GM12878 (cell line): ENCODE data around the gene CDC5L. TPM values are rescaled to one million over a fixed set of nuclear protein-coding genes. Genes with fewer than 3 reads are reported as not detected.

Source experiments
- ATAC-seq: fragments of 200-7000 bp; cut with Tn5 transposase; 3 replicates; pipeline ENCODE4 v1.9.1; 2020; ENCODE audit warnings: mild to moderate bottlenecking, moderate library complexity
- BruUV-seq: library from RNA; stranded (reverse); fragments of 400-500 nt; replicated peaks from 2 replicates; lab custom pipeline; 2021; lab: Mats Ljungman, UMichigan
- CTCF ChIA-PET: fragments of 300-600 bp; sonication (Branson Sonifier 250); formaldehyde crosslinking; extraction: SDS; loops from one replicate; lab custom pipeline; 2021; ENCODE audit warnings: inconsistent platforms; lab: Yijun Ruan, JAX
- POLR2A ChIA-PET: fragments of 350-600 bp; formaldehyde crosslinking; extraction: SDS; loops from one replicate; lab custom pipeline; 2021; ENCODE audit warnings: inconsistent platforms; lab: Charles Lee
- RAD21 ChIA-PET: fragments of 300-600 bp; sonication (Branson Sonifier 250); formaldehyde crosslinking; loops from one replicate; lab custom pipeline; 2023; ENCODE audit warnings: antibody characterized with exemption; ENCODE audit not compliant: unreplicated experiment; lab: Charles Lee
- SMC1A ChIA-PET: fragments of 300-600 bp; sonication (Branson Sonifier 250); formaldehyde crosslinking; loops from one replicate; lab custom pipeline; 2023; ENCODE audit not compliant: unreplicated experiment, uncharacterized antibody; lab: Charles Lee
- DNase-seq: peaks from one replicate; pipeline ENCODE4 v3.0.0-alpha.2; 2011; ENCODE audit warnings: low read depth, low spot score
- FAIRE-seq: peaks from 3 replicates; lab custom pipeline; 2011; peaks lifted over from hg19 to GRCh38; lab: Jason Lieb, UNC
- H2AFZ ChIP-seq: 2 replicates; pipeline ENCODE4 v1.6.0; 2011; ENCODE audit warnings: low read depth, low read length, control low read depth; ENCODE audit not compliant: control insufficient read depth
- H3K27ac ChIP-seq: 2 replicates; pipeline ENCODE4 v1.5.1; 2011; ENCODE audit warnings: control low read depth; ENCODE audit not compliant: control insufficient read depth, insufficient read depth
- H3K27me3 ChIP-seq, 2 experiments: replicated peaks in 1 of 2; 2 replicates each; pipeline versions ENCODE4 v1.6.0 to v1.6.1; 2011; ENCODE audit warnings: low read length in 1 of 2; ENCODE audit not compliant: control insufficient read depth in 2 of 2, insufficient read depth in 2 of 2
- H3K36me3 ChIP-seq, 2 experiments: 2 replicates each; pipeline ENCODE4 v1.5.1; 2011; ENCODE audit warnings: low read length in 1 of 2; ENCODE audit not compliant: control insufficient read depth in 2 of 2, insufficient read depth in 2 of 2
- H3K4me1 ChIP-seq: 2 replicates; pipeline ENCODE4 v1.6.1; 2011; ENCODE audit warnings: mild to moderate bottlenecking, low read length, moderate library complexity, mixed read lengths; ENCODE audit not compliant: control insufficient read depth, insufficient read depth
- H3K4me2 ChIP-seq: 2 replicates; pipeline ENCODE4 v1.6.0; 2011; ENCODE audit warnings: control low read depth; ENCODE audit not compliant: control insufficient read depth, insufficient read depth
- H3K4me3 ChIP-seq: fragments of 200-600 bp; sonication (generic); 2 replicates; pipeline ENCODE4 v1.5.1; 2016
- H3K79me2 ChIP-seq: 2 replicates; pipeline ENCODE4 v1.6.0; 2011; ENCODE audit warnings: low read length; ENCODE audit not compliant: control insufficient read depth, insufficient read depth
- H3K9ac ChIP-seq: 2 replicates; pipeline ENCODE4 v1.8.0; 2011; ENCODE audit warnings: low read length, control low read depth, mixed read lengths; ENCODE audit not compliant: control insufficient read depth, insufficient read depth
- H3K9me3 ChIP-seq: replicated peaks from 3 replicates; pipeline ENCODE4 v1.5.1; 2011; ENCODE audit warnings: mild to moderate bottlenecking, low read length; ENCODE audit not compliant: control insufficient read depth, insufficient read depth
- H4K20me1 ChIP-seq: 2 replicates; pipeline ENCODE4 v1.6.0; 2011; ENCODE audit not compliant: control insufficient read depth, insufficient read depth
- ASH2L ChIP-seq: fragments of 300-600, 200-600 bp; sonication (generic); IDR thresholded peaks from 2 replicates; pipeline ENCODE4 v1.6.1; 2017; ENCODE audit warnings: low read depth, mild to moderate bottlenecking, borderline replicate concordance
- ATF7 ChIP-seq: fragments of 450-650 bp; IDR thresholded peaks from 2 replicates; pipeline ENCODE4 v1.6.1; 2016; ENCODE audit warnings: low read depth, mild to moderate bottlenecking
- CEBPB ChIP-seq, 2 experiments: fragments of 150-350 bp in 1 of 2; IDR thresholded peaks; 2 replicates each; pipeline ENCODE4 v1.6.1; 2012 to 2014; ENCODE audit warnings: low read depth in 2 of 2, low read length in 2 of 2, borderline replicate concordance in 1 of 2, inconsistent platforms in 1 of 2
- CREM ChIP-seq: IDR thresholded peaks from 2 replicates; pipeline ENCODE4 v1.6.1; 2014; ENCODE audit warnings: antibody characterized with exemption, low read depth
- DPF2 ChIP-seq: fragments of 450-650 bp; IDR thresholded peaks from 2 replicates; pipeline ENCODE4 v1.6.1; 2017; ENCODE audit warnings: mild to moderate bottlenecking
- EGR1 ChIP-seq, 2 experiments: IDR thresholded peaks; 1 replicate in 1 of 2; 2 replicates in 1 of 2; pipeline ENCODE4 v1.6.1; 2011 to 2012; ENCODE audit warnings: low read depth in 2 of 2, low read length in 2 of 2, borderline replicate concordance in 1 of 2, mild to moderate bottlenecking in 1 of 2, moderate library complexity in 1 of 2
- JUND ChIP-seq: IDR thresholded peaks from 2 replicates; pipeline ENCODE4 v1.6.1; 2012; ENCODE audit warnings: low read depth, mild to moderate bottlenecking, low read length, improper control_type of control experiment, moderate library complexity
- NFXL1 ChIP-seq: fragments of 450-650 bp; IDR thresholded peaks from 2 replicates; pipeline ENCODE4 v1.6.1; 2017; ENCODE audit warnings: antibody characterized with exemption, mild to moderate bottlenecking, borderline replicate concordance
- NR2C1 ChIP-seq: fragments of 450-650 bp; IDR thresholded peaks from 2 replicates; pipeline ENCODE4 v1.6.1; 2017; ENCODE audit warnings: antibody characterized with exemption, mild to moderate bottlenecking, moderate library complexity
- SIN3A ChIP-seq: IDR thresholded peaks from 2 replicates; pipeline ENCODE4 v1.6.1; 2012; ENCODE audit warnings: low read depth, low read length, improper control_type of control experiment
- SPI1 ChIP-seq: IDR thresholded peaks from 2 replicates; pipeline ENCODE4 v1.6.1; 2011; ENCODE audit warnings: low read depth, mild to moderate bottlenecking, low read length, moderate library complexity, borderline replicate concordance; ENCODE audit not compliant: insufficient read depth
- SREBF1 ChIP-seq: IDR thresholded peaks from 2 replicates; pipeline ENCODE4 v1.6.1; 2012; ENCODE audit warnings: mild to moderate bottlenecking, low read length
- SUZ12 ChIP-seq: fragments of 200-600 bp; sonication (generic); IDR thresholded peaks from one replicate; pipeline ENCODE4 v1.6.1; 2018; ENCODE audit warnings: antibody characterized with exemption, mild to moderate bottlenecking; ENCODE audit not compliant: unreplicated experiment
- ZNF217 ChIP-seq: fragments of 450-650 bp; IDR thresholded peaks from 2 replicates; pipeline ENCODE4 v1.6.1; 2017; ENCODE audit warnings: antibody characterized with exemption, mild to moderate bottlenecking
- ZNF274 ChIP-seq: IDR thresholded peaks from one replicate; pipeline ENCODE4 v1.8.0; 2011; ENCODE audit not compliant: insufficient read length, insufficient read depth
- WGBS: methylation state at CpG from one replicate; pipeline ENCODE4 v1.1.6; 2016; ENCODE audit warnings: low lambda C conversion rate; ENCODE audit not compliant: insufficient replicate concordance, insufficient coverage; ENCODE audit errors: missing lambda C conversion rate; 5-methylcytosine and 5-hydroxymethylcytosine counted together
- in situ Hi-C: fragments of 300-500 bp; cut with MboI; formaldehyde crosslinking; loops from 9 replicates; pipeline ENCODE4 v1.14.3; 2018; ENCODE audit warnings: mixed read lengths
- intact Hi-C: fragments of 100-400 bp; cut with micrococcal nuclease; formaldehyde crosslinking; loops from one replicate; pipeline ENCODE4 v1.14.2; 2022; ENCODE audit not compliant: unreplicated experiment
- polyA plus RNA-seq, 11 experiments: library from polyadenylated mRNA; depleted of rRNA in 4 of 11; unstranded in 6 of 11; stranded (reverse) in 5 of 11; fragments of >200 nt; fragmentation: Nextera tagmentation in 4 of 11; fragmentation: Illumina TruSeq in 1 of 11; extraction: Ambion mirVana in 4 of 11; extraction: Trizol in 1 of 11; gene quantifications; 1 replicate in 1 of 11; 2 replicates in 10 of 11; pipeline versions ENCODE4 v1.2.1 to v1.2.3, GENCODE V29; 2011 to 2016; ENCODE audit warnings: inconsistent platforms in 2 of 11, missing spikeins in 2 of 11, low read depth in 1 of 11
- total RNA-seq, 4 experiments: library from RNA; depleted of rRNA in 3 of 4; stranded (reverse); fragments of >200 nt in 3 of 4; fragmentation: Illumina TruSeq in 1 of 4; extraction: Trizol in 1 of 4; gene quantifications; 2 replicates each; pipeline versions ENCODE4 v1.2.1 to v1.2.3, GENCODE V29; 2013 to 2021
- TF ChIP-seq, protein P1 (sequence below): fragments of 450-650 bp; IDR thresholded peaks from 2 replicates; pipeline ENCODE4 v1.6.1; 2018; ENCODE audit warnings: mild to moderate bottlenecking, low read depth, moderate library complexity; ENCODE audit not compliant: partially characterized antibody
- TF ChIP-seq, protein P2 (sequence below): fragments of 450-650 bp; IDR thresholded peaks from 2 replicates; pipeline ENCODE4 v1.6.1; 2017; ENCODE audit warnings: mild to moderate bottlenecking, moderate library complexity
- TF ChIP-seq, protein P3 (sequence below): fragments of 450-650 bp; IDR thresholded peaks from 2 replicates; pipeline ENCODE4 v1.6.1; 2016; ENCODE audit warnings: mild to moderate bottlenecking

CDC5L gene
- total and polyA plus RNA-seq, 10 of the 15 experiments (the other 5 are each of a cell fraction or from before 2014, with no cell fraction given), result 13.2 to 29.4 (median 18.8) TPM

DNA sequence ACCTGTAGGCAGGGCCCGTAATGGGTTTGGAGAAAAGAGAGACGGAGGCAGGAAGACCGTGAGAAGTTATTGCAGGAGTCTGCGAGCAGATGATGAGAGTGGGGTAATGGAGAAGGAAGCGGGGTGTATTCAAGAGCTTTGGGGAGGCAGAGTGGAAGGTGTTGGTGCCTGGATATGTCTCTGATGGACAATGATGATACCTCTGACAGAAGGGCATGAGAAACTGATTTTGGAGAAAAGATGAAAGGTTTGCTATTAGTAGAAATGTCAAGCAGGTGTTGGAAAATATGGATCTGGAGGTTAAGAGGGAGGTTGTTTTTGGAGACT, 69.4 kb downstream of the CDC5L start:
- Histone ChIP-seq H3K4me2 (no peak overlapping the region), H3K27me3 (no peaks in the 10 kb centered on the region), H3K9me3 (no peaks in the 10 kb centered on the region), H2AFZ (no peak overlapping the region), H3K9ac (no peak overlapping the region), H4K20me1 (no peaks in the 10 kb centered on the region), H3K36me3 (peaks cover 0 to 2% of the 10 kb centered on the region in 2 experiments; a peak in 2 of 4 replicates), H3K4me1 (no peaks in the 10 kb centered on the region), H3K27ac (no peak overlapping the region), H3K4me3 (no peak overlapping the region), H3K79me2 (no peaks in the 10 kb centered on the region)
- FAIRE-seq (no peak), ATAC-seq (no peak), DNase-seq (no peak)
- ChIA-PET CTCF (interaction anchor here (1.0 to 3.4 kb wide), 8 partner anchors 11 to 358 kb away, joined by 3 to 31 read pairs (median 22); no protein-coding TSS in a partner anchor), RAD21 (interaction anchor here (1.6 kb wide), 1 partner anchor 25 kb away, joined by 5 read pairs; no protein-coding TSS in a partner anchor), SMC1A (interaction anchor here (3.3 kb wide), 1 partner anchor 25 kb away, joined by 14 read pairs; no protein-coding TSS in a partner anchor), POLR2A (no interaction called here)
- in situ Hi-C loops (no loop called here), intact Hi-C loops (loop anchor here (1.0 to 2.0 kb wide), 2 partner anchors 26 to 188 kb away; no protein-coding TSS in a partner anchor)
- no TSS peak for BruUV-seq
- 58% methylated on average over 5 of the region's 5 CpGs for WGBS
- TF ChIP-seq ZNF274 (no peak), SPI1 (no peak), SIN3A (no peak), ASH2L (no peak), NFXL1 (no peak), NR2C1 (no peak), ZNF217 (no peak), CEBPB (IDR thresholded peaks at IDR 0.05; ENCODE audit: borderline replicate concordance in 1 of 2, low read depth in 2 of 2, low read length in 2 of 2) (no peak), SUZ12 (no peak), EGR1 (IDR thresholded peaks at IDR 0.05; ENCODE audit: borderline replicate concordance in 1 of 2, low read depth in 2 of 2, low read length in 2 of 2) (no peak), DPF2 (no peak), SREBF1 (no peak), ATF7 (no peak), JUND (no peak), CREM (no peak)
- TF ChIP-seq, protein P1, sequence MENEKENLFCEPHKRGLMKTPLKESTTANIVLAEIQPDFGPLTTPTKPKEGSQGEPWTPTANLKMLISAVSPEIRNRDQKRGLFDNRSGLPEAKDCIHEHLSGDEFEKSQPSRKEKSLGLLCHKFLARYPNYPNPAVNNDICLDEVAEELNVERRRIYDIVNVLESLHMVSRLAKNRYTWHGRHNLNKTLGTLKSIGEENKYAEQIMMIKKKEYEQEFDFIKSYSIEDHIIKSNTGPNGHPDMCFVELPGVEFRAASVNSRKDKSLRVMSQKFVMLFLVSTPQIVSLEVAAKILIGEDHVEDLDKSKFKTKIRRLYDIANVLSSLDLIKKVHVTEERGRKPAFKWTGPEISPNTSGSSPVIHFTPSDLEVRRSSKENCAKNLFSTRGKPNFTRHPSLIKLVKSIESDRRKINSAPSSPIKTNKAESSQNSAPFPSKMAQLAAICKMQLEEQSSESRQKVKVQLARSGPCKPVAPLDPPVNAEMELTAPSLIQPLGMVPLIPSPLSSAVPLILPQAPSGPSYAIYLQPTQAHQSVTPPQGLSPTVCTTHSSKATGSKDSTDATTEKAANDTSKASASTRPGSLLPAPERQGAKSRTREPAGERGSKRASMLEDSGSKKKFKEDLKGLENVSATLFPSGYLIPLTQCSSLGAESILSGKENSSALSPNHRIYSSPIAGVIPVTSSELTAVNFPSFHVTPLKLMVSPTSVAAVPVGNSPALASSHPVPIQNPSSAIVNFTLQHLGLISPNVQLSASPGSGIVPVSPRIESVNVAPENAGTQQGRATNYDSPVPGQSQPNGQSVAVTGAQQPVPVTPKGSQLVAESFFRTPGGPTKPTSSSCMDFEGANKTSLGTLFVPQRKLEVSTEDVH, result no peak
- TF ChIP-seq, protein P2, sequence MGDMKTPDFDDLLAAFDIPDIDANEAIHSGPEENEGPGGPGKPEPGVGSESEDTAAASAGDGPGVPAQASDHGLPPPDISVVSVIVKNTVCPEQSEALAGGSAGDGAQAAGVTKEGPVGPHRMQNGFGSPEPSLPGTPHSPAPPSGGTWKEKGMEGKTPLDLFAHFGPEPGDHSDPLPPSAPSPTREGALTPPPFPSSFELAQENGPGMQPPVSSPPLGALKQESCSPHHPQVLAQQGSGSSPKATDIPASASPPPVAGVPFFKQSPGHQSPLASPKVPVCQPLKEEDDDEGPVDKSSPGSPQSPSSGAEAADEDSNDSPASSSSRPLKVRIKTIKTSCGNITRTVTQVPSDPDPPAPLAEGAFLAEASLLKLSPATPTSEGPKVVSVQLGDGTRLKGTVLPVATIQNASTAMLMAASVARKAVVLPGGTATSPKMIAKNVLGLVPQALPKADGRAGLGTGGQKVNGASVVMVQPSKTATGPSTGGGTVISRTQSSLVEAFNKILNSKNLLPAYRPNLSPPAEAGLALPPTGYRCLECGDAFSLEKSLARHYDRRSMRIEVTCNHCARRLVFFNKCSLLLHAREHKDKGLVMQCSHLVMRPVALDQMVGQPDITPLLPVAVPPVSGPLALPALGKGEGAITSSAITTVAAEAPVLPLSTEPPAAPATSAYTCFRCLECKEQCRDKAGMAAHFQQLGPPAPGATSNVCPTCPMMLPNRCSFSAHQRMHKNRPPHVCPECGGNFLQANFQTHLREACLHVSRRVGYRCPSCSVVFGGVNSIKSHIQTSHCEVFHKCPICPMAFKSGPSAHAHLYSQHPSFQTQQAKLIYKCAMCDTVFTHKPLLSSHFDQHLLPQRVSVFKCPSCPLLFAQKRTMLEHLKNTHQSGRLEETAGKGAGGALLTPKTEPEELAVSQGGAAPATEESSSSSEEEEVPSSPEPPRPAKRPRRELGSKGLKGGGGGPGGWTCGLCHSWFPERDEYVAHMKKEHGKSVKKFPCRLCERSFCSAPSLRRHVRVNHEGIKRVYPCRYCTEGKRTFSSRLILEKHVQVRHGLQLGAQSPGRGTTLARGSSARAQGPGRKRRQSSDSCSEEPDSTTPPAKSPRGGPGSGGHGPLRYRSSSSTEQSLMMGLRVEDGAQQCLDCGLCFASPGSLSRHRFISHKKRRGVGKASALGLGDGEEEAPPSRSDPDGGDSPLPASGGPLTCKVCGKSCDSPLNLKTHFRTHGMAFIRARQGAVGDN, result no peak
- TF ChIP-seq, protein P3, sequence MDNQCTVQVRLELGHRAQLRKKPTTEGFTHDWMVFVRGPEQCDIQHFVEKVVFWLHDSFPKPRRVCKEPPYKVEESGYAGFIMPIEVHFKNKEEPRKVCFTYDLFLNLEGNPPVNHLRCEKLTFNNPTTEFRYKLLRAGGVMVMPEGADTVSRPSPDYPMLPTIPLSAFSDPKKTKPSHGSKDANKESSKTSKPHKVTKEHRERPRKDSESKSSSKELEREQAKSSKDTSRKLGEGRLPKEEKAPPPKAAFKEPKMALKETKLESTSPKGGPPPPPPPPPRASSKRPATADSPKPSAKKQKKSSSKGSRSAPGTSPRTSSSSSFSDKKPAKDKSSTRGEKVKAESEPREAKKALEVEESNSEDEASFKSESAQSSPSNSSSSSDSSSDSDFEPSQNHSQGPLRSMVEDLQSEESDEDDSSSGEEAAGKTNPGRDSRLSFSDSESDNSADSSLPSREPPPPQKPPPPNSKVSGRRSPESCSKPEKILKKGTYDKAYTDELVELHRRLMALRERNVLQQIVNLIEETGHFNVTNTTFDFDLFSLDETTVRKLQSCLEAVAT, result no peak
